ENCODE results near the gene ARRDC1.

Gene ARRDC1

DNA sequence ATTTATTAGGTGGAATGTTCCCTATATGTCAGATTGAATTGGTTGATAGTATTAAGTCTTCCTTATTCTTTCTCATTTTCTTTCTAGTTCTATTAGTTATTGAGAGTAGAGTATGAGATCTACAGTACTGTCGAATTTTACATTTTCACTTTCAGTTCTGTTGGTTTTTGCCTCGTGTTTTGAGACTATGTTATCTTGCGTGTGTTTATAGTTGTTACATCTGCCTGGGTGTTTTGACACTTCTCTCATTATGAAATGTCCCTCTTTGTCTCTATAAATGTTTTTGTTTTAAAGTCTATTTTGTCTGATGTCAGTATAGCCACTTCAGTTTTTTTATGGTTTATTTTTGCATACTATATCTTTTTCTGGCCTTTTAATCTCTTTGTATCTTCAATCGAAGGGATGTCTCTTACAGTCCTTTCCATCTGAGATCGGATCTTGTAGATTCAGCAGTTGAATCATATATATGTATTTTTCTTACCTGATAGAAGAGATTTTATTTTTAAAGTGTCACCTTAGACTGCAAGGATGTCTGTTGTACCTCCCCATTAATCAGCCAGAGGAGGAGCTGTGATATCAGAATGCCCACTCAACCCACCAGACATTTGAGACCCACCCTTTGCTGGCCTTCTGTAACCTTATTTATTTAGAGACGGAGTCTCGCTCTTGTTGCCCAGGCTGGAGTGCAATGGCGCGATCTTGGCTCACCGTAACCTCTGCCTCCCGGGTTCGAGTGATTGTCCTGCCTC is 34.0 kb downstream of the ARRDC1 start:
- DNase-seq (ENCODE audit: low read depth, low spot score): no peak

DNA sequence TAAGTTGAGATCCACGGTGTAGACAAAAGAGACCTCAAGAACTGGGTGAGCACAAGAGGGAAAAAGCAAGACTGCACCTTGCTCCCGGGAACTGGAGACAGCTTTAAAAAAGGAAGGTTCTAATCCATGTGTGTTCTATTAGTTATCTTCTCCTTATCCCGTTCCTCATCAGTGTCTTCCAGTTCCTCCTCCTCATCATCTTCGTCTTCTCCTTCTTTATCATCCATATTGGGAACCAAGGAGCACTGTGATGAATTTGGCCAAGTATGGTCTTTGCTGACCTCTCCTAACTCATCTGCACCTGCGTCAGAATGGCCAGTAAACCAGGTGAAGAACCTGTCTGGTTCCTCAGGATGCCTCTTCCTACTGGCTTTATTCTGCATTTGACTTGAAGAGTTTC is 35.4 kb downstream of the ARRDC1 start:
- DNase-seq (ENCODE audit: low read depth, low spot score): no peak

DNA sequence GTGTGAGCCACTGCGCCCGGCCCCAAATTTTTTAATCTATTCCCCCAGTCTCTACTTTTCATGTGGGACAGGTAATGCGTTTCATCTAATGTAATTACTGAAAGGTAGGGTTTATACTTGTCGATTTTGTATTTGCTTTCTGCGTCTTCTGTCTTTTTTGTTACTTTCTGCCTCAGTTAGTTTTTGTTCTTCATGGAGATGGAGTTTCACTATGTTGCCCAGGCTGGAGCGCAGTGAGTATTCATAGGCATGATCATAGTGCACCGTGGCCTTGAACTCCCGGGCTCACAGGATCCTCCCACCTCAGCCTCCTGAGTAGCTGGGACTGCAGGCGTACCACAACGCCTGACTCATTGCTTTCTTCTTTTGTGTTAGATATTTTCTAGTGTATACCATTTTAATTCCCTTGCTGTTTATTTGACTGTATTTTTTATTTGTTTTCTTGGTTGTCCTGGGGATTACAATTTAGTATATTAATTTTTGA is 36.7 kb downstream of the ARRDC1 start:
- DNase-seq (ENCODE audit: low read depth, low spot score): no peak

GRCh38 chr9:137642892-137643291 is 37.4 kb downstream of the ARRDC1 start:
- no peak for DNase-seq (ENCODE audit: low read depth, low spot score)

DNA sequence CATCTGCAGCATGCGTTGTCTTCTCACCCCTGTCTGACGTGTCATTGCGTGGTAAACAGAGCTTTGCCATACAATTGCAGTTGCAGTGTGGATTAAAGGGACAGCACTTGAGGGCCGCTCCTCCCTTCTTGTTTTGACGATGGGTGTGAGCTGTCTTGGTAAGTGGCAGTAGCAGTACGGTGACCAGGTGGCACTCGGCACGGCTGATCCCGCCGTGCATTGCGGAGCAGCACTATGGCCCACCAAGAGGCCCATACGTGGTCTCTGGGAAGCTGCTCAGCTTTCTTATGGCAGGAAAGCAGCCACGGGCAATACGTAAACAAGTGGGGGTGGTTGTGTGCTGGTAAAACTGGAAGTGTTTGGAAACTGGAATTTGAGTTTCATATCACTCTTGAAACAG is 38.4 kb downstream of the ARRDC1 start:
- no peak for DNase-seq (ENCODE audit: low read depth, low spot score)

DNA sequence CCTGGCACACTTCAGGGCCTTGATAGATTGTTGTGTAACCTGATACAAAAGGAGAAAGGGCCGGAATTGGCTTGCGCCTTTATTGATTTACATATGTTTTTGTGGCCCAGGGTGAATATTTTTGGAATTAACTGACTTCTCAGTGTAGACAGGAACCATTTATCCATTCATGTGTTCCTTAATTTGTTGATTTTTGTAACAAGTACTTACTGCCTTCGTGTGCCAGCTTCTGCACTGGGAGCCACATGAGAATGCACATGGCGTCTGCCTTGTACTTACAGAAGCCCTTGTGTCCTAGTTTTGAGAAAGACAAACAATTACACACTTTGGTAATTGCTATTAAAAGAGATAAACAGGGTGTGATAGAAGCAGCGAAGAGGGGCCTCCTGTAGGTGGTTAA is 39.7 kb downstream of the ARRDC1 start:
- DNase-seq (ENCODE audit: low read depth, low spot score): no peak

DNA sequence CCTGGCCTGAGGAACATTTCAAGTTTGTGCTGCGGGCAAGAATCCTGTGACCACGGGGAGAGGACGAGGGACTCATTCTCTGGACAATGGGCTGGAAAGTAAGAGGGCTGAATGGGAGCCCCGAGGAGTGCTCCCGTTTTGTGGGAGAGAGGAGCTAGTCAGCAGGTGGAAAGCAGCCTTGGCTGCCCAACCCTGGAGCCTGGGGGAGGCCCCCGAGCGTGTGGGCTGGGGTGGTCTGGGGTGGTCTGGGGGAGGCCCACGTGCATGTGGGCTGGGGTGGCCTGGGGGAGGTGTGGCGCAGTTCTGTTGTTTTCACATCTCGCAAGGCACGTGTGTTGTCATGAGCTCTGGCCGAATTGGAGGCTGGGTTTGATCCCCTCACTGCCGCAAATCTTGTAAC is 40.9 kb downstream of the ARRDC1 start:
- DNase-seq (ENCODE audit: low read depth, low spot score): no peak

DNA sequence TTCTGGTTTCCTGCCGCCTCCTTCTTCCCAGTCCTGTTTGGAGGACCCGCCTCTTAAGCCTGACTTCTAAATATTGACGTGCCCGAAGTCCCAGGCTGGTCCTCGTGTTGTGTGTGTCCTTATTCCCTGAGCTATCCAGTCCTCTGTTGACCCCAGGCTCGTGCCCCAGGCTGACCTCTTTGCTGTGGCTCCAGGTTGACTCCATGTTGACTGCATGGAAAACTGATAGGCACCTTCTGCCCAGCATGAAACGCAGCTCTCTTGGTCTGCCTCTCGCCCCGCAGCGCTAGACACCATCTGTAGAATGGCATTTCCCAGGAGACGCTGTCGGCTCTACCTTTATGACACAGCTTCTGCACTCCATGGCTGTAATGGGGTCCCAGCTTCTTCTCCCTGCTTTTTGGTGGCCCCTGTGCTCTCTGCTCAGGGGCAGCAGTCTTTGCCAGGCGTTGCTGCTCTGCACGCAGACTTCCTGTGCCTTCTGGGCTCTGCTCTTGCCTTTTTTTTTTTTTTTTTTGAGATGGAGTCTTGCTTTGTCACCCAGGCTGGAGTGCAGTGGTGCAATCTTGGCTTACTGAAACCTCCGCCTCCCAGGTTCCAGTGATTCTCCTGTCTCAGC is 41.7 kb downstream of the ARRDC1 start:
- DNase-seq (ENCODE audit: low read depth, low spot score): no peak

GRCh38 chr9:137648396-137648795 is 42.9 kb downstream of the ARRDC1 start:
- no peak for DNase-seq (ENCODE audit: low read depth, low spot score)

GRCh38 chr9:137649553-137649952 is 44.1 kb downstream of the ARRDC1 start:
- no peak for DNase-seq (ENCODE audit: low read depth, low spot score)

GRCh38 chr9:137650259-137650658 is 44.8 kb downstream of the ARRDC1 start:
- no peak for DNase-seq (ENCODE audit: low read depth, low spot score)

- no peak for DNase-seq (ENCODE audit: low read depth, low spot score)
Measured at GRCh38 chr9:137650779-137651178, 45.3 kb downstream of the ARRDC1 start.

DNA sequence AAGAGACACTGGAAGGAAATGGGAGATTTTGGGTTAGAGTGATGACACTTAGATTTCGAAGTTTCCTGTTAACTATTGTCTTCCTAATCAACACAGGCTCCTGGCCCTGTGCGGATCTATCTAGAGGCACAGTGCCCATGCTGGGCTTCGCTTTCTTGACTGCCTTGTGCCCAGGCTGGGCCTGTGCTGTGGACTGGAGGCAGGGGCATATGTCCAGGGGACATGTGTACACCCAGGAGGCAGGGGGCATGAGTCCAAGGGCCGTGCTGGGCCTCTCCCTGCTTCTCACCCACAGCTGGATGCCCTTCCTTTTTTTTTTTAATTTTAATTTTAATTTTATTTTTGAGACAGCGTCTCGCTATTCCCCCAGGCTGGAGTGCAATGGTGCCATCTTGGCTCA is 50.9 kb downstream of the ARRDC1 start:
- no peak for DNase-seq (ENCODE audit: low read depth, low spot score)

DNA sequence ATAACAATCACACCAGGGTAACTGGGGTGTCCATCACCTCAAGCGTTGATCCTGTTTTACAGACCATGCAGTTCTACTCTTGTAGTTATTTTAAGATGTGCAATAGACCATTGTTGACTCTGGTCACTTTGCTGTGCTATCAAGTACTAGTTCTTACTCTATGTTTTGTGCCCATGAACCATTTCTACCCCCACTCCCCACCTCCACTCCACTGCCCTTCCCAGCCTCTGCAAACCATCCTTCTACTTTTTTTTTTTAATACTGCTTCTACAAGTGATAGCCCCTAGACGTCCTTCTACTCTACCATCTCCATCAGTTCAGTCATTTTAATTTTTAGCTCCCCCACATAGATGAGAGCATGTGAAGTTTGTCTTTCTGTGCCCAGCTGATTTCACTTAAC is 52.1 kb downstream of the ARRDC1 start:
- DNase-seq (ENCODE audit: low read depth, low spot score): no peak

DNA sequence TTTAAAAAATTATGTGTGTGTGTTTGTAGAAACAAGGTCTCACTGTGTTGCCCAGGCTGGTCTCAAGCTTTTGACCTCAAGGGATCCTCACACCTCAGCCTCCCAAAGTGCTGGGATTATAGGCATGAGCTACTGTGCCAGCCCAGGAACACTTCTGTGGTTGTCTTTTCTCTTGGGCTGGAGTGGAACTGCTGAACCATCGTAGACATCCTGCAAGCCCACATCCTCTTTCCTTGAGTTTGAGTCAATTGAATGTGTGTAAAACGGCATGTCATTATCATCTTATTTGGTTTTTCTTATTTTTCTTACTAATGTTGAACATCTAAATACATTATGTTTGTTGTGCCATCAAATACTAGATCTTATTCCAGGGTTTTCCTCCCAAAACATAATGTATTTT is 53.3 kb downstream of the ARRDC1 start:
- DNase-seq (ENCODE audit: low read depth, low spot score): no peak

GRCh38 chr9:137660144-137660543 is 54.7 kb downstream of the ARRDC1 start:
- no peak for DNase-seq (ENCODE audit: low read depth, low spot score)

GRCh38 chr9:137663584-137663983 is 58.1 kb downstream of the ARRDC1 start:
- no peak for DNase-seq (ENCODE audit: low read depth, low spot score)

DNA sequence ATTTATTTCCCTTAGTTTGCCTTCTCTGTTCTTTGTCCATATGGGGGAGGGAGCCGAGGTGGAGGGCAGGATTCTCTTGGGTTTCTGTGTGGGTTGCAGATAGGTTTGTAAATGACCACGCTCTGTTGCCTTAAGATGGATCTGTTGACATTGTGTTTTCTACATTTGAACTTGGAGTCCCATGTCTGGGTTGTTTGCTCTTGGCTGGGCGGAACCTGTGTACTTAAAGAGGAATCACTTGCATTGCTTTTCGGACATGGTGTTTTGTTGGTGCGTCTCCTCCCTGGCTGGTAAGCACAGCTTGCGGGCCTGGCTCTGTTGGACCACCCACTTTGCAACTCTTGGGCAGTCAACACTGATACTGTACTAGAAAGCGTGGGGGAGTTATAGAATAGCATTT is 59.2 kb downstream of the ARRDC1 start:
- DNase-seq (ENCODE audit: low read depth, low spot score): no peak

Data from iPS DF 19.7 (cell line).